ENCODE results near the gene RPL21. TPM values are rescaled to one million over a fixed set of nuclear protein-coding genes. Genes with fewer than 3 reads are reported as not detected.

Gene RPL21
- total RNA-seq, 1 donor from 2014 or later: 1,036 TPM

- TF ChIP-seq, protein P1, sequence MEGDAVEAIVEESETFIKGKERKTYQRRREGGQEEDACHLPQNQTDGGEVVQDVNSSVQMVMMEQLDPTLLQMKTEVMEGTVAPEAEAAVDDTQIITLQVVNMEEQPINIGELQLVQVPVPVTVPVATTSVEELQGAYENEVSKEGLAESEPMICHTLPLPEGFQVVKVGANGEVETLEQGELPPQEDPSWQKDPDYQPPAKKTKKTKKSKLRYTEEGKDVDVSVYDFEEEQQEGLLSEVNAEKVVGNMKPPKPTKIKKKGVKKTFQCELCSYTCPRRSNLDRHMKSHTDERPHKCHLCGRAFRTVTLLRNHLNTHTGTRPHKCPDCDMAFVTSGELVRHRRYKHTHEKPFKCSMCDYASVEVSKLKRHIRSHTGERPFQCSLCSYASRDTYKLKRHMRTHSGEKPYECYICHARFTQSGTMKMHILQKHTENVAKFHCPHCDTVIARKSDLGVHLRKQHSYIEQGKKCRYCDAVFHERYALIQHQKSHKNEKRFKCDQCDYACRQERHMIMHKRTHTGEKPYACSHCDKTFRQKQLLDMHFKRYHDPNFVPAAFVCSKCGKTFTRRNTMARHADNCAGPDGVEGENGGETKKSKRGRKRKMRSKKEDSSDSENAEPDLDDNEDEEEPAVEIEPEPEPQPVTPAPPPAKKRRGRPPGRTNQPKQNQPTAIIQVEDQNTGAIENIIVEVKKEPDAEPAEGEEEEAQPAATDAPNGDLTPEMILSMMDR (conservative IDR thresholded peaks at IDR 0.05): no peak
- Mint-ChIP-seq H3K4me1 (ENCODE audit: unreplicated experiment) (peaks cover 9% of the 10 kb centered on the region), H3K27me3 (peaks cover 68% of the 10 kb centered on the region), H3K9me3 (no peaks in the 10 kb centered on the region), H3K27ac (no peak overlapping the region), H3K36me3 (no peaks in the 10 kb centered on the region), H3K4me3 (no peak overlapping the region)
- DNase-seq (ENCODE audit: extremely low spot score, unreplicated experiment): no peak
Observed at GRCh38 chr13:27274631-27275030, 23.3 kb downstream of the RPL21 start.

- peaks cover 4% of the 10 kb centered on the region for H3K4me1 Mint-ChIP-seq (ENCODE audit: unreplicated experiment)
- H3K9me3 Mint-ChIP-seq: no peaks in the 10 kb centered on the region
- no peak overlapping the region for H3K4me3 Mint-ChIP-seq
- H3K27ac Mint-ChIP-seq: no peak overlapping the region
- no peak for DNase-seq (ENCODE audit: extremely low spot score, unreplicated experiment)
- peaks cover 67% of the 10 kb centered on the region for H3K27me3 Mint-ChIP-seq
- no peaks in the 10 kb centered on the region for H3K36me3 Mint-ChIP-seq
- TF ChIP-seq, protein P1 (conservative IDR thresholded peaks at IDR 0.05): no peak
Observed at GRCh38 chr13:27276188-27276587, 24.8 kb downstream of the RPL21 start.

- DNase-seq (ENCODE audit: extremely low spot score, unreplicated experiment): no peak
- Mint-ChIP-seq H3K4me3 (no peak overlapping the region), H3K36me3 (no peaks in the 10 kb centered on the region), H3K4me1 (ENCODE audit: unreplicated experiment) (no peaks in the 10 kb centered on the region), H3K9me3 (no peaks in the 10 kb centered on the region), H3K27me3 (peaks cover 47% of the 10 kb centered on the region), H3K27ac (no peak overlapping the region)
- TF ChIP-seq, protein P1 (conservative IDR thresholded peaks at IDR 0.05): no peak
Observed at GRCh38 chr13:27279506-27279905, 28.1 kb downstream of the RPL21 start.

- Mint-ChIP-seq H3K27me3 (peaks cover 41% of the 10 kb centered on the region), H3K4me3 (no peak overlapping the region), H3K9me3 (no peaks in the 10 kb centered on the region), H3K36me3 (no peaks in the 10 kb centered on the region), H3K4me1 (ENCODE audit: unreplicated experiment) (no peaks in the 10 kb centered on the region), H3K27ac (no peak overlapping the region)
- TF ChIP-seq, protein P1 (conservative IDR thresholded peaks at IDR 0.05): no peak
- DNase-seq (ENCODE audit: extremely low spot score, unreplicated experiment): no peak
Observed at GRCh38 chr13:27280009-27280656, 28.8 kb downstream of the RPL21 start.

GRCh38 chr13:27280841-27281240, 29.5 kb downstream of the RPL21 start:
- no peak overlapping the region for H3K27ac Mint-ChIP-seq

More at GRCh38 chr13:27280841-27281240, 29.5 kb downstream of the RPL21 start:
- H3K9me3 Mint-ChIP-seq: no peaks in the 10 kb centered on the region
- H3K36me3 Mint-ChIP-seq: no peaks in the 10 kb centered on the region
- H3K4me3 Mint-ChIP-seq: no peak overlapping the region
- TF ChIP-seq, protein P1 (conservative IDR thresholded peaks at IDR 0.05): no peak
- no peaks in the 10 kb centered on the region for H3K4me1 Mint-ChIP-seq (ENCODE audit: unreplicated experiment)
- peaks cover 34% of the 10 kb centered on the region for H3K27me3 Mint-ChIP-seq
- DNase-seq (ENCODE audit: extremely low spot score, unreplicated experiment): no peak

Measured in type B pancreatic cell (in vitro differentiated cells).